ENCODE results near the gene PTPRN2.

Gene PTPRN2

DNA sequence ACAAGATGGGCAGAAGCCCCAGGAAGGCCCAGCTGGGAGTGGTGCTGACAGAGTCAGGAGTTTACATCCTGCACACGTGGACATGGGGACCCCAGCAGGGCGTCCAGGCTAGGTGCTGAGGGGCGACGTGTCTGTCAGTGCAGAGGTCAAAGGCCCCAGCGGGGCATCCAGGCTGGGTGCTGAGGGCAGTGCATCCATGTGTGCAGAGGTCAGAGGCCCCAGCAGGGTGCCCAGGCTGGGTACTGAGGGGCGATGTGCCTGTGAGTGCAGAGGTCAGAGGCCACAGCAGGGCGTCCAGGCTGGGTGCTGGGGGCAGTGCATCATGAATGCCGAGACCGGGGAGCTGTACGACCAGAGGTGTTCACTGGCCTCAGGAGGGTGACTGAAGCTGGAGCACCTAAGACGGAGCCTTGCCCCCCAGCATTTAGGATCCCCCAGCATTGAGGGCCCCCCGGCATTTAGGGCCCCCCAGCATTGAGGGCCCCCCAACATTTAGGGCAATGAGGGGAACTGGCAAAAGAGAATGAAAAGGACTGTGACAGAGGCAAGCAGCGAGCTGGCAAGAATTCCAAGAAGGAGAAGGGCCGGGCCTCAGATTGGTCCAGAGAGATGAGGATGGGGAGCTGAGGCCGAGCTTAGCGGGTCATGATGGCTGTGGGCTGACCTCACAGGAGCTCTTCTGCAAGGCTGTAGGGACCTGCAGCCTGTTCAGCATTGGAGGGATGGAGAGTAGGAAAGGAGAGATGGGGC is 474.9 kb downstream of the PTPRN2 start:
- no peak for DNase-seq (ENCODE audit: low read depth)

DNA sequence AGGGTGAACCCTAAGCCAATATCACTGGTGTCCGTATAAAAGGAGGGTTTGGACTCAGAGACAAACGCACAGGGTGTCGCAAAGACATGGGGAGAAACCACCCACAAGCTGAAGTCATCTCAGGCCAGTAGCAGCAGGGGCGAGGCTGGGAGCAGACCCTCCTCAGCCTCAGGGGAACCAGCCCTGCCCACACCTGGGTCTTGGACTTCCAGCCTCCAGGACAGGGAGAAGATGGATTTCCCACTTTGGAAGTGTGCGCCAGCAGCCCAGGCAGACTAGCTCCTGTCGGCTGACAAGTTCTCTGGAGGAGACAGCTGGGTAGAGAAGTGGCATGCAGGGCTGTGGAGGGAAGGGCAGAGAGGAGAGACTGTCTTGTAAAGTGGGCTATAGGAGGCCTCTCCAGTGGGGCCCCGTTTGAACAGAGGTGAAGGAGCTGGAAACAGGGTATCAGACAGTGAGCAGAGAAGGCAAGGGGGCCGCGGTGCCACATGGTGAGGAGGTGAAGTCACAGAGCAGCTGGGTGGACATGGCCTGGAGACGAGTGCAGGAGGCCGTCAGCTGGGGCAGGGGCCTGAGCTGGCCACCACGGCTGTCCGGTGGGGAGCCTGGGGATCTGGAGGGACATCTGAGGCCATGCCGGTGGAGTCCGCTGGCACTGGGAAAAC is 475.6 kb downstream of the PTPRN2 start:
- DNase-seq (ENCODE audit: low read depth): no peak

DNA sequence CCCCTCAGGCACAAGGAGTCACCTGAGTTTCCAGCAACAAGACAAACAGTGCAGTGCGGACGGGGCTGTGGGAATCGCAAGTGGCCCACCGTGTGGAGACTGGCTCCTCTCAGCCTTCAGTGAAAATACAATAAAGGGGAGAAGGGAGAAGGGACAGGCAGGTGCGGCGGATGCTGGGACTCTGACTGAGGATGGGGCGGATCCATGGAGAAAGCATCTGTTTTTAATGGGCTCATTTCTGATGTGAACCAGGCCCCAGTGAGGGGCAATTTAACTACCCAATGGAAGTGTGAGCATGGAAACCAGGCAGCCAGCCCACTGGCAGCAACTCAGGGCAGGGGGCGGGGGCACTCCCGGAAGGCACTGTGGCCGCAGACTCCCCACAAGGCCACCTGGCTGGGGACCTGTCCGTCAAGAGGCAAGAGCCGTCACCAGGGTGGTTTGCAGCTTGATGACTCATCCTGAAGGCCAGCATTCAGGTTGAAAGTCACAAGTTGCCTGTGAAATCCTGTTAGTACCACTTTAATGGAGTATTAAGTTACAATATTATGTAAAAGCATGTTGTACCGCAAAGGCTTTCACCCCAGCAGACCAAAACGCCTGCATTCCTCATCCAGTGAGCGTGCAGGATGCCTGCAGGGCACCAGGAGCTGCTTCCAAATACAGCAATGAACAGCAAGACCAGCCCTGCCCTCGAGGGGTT is 476.4 kb downstream of the PTPRN2 start:
- peak; percentile 16 for DNase-seq (ENCODE audit: low read depth)

DNA sequence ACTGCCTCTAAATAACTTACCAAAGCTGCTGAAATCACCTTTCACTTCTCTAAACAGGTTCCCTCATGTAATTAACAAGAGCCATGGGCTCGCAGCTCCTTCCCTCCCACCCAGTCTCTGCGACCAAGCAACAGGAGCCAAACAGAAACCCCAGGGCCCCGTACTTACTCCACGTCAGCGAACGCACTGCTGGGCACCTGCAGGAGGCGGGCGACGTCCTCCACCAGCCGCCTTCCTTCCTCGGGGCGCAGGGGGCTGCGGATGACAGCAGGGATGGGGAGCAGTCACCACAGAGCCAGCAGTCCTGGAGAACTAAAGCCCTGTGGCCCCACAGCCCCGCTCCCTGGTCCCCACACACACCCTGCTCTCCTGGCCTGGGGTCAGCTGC is 477.0 kb downstream of the PTPRN2 start:
- DNase-seq (ENCODE audit: low read depth): no peak

DNA sequence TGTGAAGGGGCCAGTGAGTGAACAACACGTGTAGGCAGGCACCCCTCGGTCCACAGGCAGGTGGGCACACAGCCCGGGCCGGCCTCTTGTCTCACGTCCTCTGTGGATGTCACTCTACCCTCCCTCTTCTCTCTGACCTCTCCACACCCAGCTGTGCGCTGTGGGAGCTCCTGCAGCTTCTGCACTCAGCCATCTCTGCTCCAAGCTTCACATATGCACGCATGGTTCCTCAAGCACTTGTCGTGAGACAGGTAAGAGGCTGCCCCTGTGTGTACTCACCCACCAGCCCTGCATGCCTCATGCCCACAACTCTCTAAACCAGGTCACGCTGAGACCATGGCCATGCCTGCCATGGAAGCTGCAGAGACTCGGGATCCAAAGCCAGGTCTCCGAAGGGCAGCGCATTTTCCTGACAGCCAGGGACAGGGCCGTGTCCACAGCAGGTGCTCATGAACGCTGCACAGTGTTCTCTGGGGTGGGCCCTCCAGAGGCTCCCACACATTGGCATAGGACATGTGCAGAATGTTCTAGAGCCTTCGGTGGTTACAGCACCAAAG is 477.5 kb downstream of the PTPRN2 start:
- DNase-seq (ENCODE audit: low read depth): no peak

GRCh38 chr7:158109364-158110033 is 478.1 kb downstream of the PTPRN2 start:
- no peak for DNase-seq (ENCODE audit: low read depth)

DNA sequence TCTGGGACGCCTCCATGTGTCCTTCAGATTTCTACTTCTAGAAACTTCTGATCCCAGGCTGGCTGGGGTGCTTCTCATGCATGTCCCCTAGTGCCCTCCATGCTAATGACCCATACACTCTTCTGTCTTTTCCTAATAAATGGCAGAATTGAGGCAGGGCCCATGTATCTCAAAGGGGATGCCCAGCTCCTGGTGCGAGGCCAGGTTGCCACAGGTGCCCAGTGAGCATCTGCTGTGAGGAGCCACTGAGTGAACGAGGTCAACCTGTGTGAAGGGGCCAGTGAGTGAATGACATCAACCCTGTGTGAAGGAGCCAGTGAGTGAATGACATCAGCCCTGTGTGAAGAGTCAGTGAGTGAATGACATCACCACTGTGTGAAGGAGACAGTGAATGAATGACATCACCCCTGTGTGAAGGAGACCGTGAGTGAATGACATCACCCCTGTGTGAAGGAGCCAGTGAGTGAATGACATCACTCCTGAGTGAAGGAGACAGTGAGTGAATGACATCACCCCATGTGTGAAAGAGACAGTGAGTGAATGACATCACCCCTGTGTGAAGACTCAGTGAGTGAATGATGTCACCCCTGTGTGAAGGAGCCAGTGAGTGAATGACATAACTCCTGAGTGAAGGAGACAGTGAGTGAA is 478.9 kb downstream of the PTPRN2 start:
- DNase-seq (ENCODE audit: low read depth): no peak

DNA sequence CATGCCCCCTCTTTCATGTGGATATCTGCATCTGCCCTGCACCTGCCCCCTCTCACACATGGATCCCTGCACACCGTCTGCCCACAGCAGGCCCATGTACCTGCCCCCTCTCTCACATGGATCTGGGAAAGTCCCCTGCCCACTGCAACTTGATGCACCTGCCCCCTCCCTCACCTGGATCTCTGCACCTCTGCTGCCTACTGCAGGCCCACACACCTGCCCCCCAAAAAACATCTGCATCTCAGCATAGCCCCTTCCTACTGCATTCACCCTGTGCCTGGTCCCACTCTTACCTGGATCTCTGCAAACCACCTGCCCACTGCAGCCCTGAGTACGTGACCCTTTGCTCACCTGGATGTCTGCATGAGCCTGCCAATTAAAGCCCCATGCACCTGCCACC is 479.8 kb downstream of the PTPRN2 start:
- no peak for DNase-seq (ENCODE audit: low read depth)

GRCh38 chr7:158106272-158106671 is 481.4 kb downstream of the PTPRN2 start:
- no peak for DNase-seq (ENCODE audit: low read depth)

- no peak for DNase-seq (ENCODE audit: low read depth)
Observed at GRCh38 chr7:158103378-158103777, 484.2 kb downstream of the PTPRN2 start.

DNA sequence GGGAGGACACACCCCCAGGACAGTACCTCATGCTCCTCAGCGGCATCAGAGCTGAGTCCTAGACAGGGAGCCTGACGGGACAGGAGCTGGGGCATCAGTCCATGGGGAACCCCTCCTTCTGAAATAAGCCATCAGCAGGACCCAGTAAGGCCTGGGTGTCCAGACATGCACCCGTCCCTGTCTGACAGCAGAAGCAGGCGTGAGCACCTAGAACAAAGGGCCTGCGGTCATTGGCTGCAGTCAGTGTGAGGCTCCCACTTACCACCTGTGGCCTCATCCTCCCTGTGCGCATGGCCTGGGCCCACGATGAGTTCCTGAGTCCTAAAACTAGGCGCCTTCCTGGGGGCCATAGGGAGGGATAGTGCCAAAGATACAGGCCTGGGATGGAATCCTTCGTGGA is 484.7 kb downstream of the PTPRN2 start:
- DNase-seq (ENCODE audit: low read depth): no peak

GRCh38 chr7:158101821-158102450 is 485.7 kb downstream of the PTPRN2 start:
- DNase-seq (ENCODE audit: low read depth): no peak

DNA sequence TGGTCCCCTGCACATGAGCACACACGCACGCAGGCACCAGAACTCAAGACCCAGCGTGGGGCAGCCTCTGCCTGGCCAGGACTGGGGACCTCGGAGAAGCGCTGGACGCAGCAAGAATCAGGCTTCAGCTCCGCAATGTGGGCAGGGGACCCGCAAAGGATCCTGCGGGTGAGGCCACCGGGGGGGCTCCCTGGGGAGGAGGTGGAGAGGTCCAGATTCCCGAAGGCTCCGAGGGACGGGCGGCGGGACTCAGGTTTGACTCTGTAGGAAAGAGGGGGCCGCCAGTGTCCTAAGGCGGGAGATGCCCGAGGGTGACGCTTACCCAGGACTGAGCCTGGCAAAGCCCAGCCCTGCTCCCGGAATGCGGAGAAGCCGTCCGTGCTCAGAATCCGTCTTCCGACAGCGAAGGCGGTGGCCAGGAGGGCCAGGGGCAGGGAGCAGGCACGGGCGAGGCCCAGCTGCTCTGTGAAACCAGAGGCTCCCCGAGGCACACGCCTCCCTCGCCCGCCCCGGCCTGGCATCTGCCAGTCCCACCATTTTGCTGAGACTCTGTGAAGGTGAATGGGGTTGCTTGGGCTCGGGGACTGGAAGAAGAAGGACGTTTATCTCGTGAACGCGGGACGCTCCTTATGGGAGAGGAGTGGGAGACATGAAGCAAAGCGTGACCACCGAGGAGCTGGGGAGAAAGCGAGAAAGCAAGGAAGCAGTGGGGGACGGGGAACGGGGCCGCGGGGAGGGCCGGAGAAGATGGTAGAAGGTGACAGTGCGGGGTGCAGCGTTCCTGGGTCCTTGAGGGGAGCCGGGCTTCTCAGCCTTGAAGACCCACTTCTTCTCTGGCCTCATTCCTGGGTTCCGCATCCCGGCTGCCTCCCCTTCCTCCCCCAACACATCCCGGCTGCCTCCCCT is 489.2 kb downstream of the PTPRN2 start:
- no peak for DNase-seq (ENCODE audit: low read depth)

DNA sequence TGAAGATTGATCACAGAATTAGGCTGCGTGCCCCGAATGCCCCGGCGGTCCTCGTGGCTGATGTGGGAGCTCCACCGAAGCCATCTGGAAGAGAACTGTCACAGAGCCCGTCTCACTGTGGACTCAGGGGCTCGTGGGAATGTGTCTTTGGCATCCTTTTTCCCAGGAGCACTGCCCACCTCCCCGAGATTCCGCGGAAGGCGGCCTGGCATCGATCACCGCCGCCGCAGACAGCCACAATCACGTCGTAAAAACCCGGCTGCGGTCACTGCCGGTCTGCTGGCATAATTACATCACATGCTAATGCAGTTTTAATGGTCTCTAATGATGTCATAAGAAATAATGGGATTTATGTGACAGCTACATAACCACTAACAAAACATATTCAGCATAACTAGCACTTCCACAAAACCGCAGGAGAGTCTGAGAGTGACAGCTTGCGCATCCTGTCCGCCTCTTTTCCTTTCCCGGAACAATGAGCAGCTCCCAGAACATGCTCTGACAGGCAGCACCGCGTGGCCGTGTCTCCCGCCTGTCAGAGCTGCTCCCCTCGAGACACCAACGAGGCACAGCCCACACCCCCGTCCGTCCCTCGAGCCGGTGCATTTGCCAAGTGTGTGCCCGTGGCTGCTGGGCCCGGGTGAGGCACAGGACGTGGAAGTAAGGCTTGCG is 490.0 kb downstream of the PTPRN2 start:
- no peak for DNase-seq (ENCODE audit: low read depth)

GRCh38 chr7:158097106-158097452 is 490.5 kb downstream of the PTPRN2 start:
- DNase-seq (ENCODE audit: low read depth): no peak

GRCh38 chr7:158096582-158096981 is 491.0 kb downstream of the PTPRN2 start:
- no peak for DNase-seq (ENCODE audit: low read depth)

- no peak for DNase-seq (ENCODE audit: low read depth)
Observed at GRCh38 chr7:158094671-158095226, 492.9 kb downstream of the PTPRN2 start.

- no peak for DNase-seq (ENCODE audit: low read depth)
Observed at GRCh38 chr7:158094046-158094445, 493.6 kb downstream of the PTPRN2 start.

DNA sequence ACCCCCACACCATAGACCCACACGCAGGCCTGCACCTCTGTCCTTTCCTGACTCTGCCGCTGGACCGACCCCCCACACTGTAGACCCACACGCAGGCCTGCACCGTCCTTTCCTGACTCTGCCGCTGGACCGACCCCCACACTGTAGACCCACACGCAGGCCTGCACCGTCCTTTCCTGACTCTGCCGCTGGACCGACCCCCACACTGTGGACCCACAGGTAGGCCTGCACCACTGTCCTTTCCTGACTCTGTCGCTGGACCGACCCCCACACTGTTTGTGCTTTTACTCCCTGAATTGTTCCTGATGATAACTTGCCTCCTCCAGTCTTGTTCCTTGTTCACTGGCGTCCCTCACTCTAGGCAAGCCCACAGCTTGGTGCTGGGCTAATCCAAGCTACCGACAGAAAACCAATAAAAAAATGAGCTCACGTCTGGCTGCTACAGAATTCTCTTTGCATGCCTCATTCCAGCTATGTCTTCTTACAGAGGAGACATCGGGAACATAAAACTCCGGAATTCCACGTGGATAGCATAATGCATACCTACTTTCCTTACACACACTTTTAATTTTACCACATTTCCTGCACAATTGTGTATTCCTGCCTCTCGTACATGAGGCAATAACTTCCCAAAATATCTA is 494.3 kb downstream of the PTPRN2 start:
- no peak for DNase-seq (ENCODE audit: low read depth)
